Endothelial cell of umbilical vein (primary cell): Measurements from ENCODE around the gene AFP.
A peak's percentile ranks its signal among the peaks of the same experiment; 100 is the strongest.

Experiments used
- MAX ChIP-seq: IDR thresholded peaks from 2 replicates; pipeline ENCODE4 v1.6.1; 2011; ENCODE audit not compliant: insufficient read depth, insufficient read length
- TF ChIP-seq, protein P1 (sequence below), 2 donors: IDR thresholded peaks; 1 replicate in 1 of 2; 2 replicates in 1 of 2; pipeline ENCODE4 v1.5.1; 2011; ENCODE audit warnings: low read length in 2 of 2, mild to moderate bottlenecking in 2 of 2, moderate library complexity in 2 of 2, control low read depth in 1 of 2, inconsistent platforms in 1 of 2, low read depth in 1 of 2; ENCODE audit not compliant: insufficient read depth in 1 of 2; ENCODE audit errors: extremely low read depth in 1 of 2

GRCh38 chr4:73434311-73434710 lies 1.7 kb upstream of the AFP start:
- TF ChIP-seq, protein P1, sequence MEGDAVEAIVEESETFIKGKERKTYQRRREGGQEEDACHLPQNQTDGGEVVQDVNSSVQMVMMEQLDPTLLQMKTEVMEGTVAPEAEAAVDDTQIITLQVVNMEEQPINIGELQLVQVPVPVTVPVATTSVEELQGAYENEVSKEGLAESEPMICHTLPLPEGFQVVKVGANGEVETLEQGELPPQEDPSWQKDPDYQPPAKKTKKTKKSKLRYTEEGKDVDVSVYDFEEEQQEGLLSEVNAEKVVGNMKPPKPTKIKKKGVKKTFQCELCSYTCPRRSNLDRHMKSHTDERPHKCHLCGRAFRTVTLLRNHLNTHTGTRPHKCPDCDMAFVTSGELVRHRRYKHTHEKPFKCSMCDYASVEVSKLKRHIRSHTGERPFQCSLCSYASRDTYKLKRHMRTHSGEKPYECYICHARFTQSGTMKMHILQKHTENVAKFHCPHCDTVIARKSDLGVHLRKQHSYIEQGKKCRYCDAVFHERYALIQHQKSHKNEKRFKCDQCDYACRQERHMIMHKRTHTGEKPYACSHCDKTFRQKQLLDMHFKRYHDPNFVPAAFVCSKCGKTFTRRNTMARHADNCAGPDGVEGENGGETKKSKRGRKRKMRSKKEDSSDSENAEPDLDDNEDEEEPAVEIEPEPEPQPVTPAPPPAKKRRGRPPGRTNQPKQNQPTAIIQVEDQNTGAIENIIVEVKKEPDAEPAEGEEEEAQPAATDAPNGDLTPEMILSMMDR (IDR thresholded peaks at IDR 0.05; ENCODE audit: extremely low read depth in 1 of 2, insufficient read depth in 1 of 2, low read depth in 1 of 2, low read length in 2 of 2), result peak; percentile 13 to 37
- no peak for TF ChIP-seq MAX
